Measurements from ENCODE around the gene ABCB10. TPM values are rescaled to one million over a fixed set of nuclear protein-coding genes. Genes with fewer than 3 reads are reported as not detected.

The ABCB10 gene
- total RNA-seq, 2 donors from 2014 or later = 14.6 to 18.1 TPM

DNA sequence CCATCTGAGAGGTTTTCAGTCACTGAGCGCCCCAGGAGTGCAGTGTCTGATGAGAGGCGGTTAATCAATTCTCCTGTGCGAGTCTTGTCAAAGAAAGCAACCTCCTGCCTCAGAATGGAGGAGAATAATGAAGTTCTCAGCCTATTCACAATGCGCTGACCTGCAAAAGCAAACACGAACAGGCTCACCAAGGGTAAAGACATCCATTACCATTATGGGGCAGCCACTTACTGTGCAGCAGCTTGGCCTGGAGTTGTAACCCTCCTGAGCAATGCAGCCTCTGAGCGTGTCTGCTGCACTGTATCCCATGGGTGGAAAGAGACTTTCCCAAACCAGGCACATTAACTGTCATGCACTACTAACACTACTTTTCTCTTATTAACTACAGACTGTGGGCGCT is 11.0 kb downstream of the ABCB10 start:
- peaks cover 47% of the 10 kb centered on the region for H3K36me3 Mint-ChIP-seq (ENCODE audit: low read depth)
- no peak overlapping the region for H3K27ac Mint-ChIP-seq
- no peaks in the 10 kb centered on the region for H3K27me3 Mint-ChIP-seq (ENCODE audit: insufficient read depth)
- WGBS, 2 experiments (ENCODE audit: insufficient coverage in 1 of 2, insufficient read length in 1 of 2) = 94 to 95% methylated on average over 6 of the region's 7 CpGs
- no peaks in the 10 kb centered on the region for H3K9me3 Mint-ChIP-seq
- Histone ChIP-seq H3K9me3 (ENCODE audit: control insufficient read depth, low read length) (no peaks in the 10 kb centered on the region), H3K4me3 (ENCODE audit: low read length) (no peak overlapping the region), H3K27me3 (ENCODE audit: control insufficient read depth, insufficient read depth, low read length, poor library complexity, severe bottlenecking) (no peaks in the 10 kb centered on the region), H3K27ac (ENCODE audit: low read depth, low read length) (no peak overlapping the region), H3K9ac (ENCODE audit: extremely low read depth, low read length, poor library complexity, severe bottlenecking) (no peak overlapping the region), H3K4me1 (ENCODE audit: control insufficient read depth, insufficient read depth, low read length) (no peaks in the 10 kb centered on the region), H3K36me3 (ENCODE audit: control insufficient read depth, insufficient read depth, low read length) (peaks cover 38% of the 10 kb centered on the region)
- peaks cover 6% of the 10 kb centered on the region for H3K4me1 Mint-ChIP-seq
- TF ChIP-seq, protein P1, sequence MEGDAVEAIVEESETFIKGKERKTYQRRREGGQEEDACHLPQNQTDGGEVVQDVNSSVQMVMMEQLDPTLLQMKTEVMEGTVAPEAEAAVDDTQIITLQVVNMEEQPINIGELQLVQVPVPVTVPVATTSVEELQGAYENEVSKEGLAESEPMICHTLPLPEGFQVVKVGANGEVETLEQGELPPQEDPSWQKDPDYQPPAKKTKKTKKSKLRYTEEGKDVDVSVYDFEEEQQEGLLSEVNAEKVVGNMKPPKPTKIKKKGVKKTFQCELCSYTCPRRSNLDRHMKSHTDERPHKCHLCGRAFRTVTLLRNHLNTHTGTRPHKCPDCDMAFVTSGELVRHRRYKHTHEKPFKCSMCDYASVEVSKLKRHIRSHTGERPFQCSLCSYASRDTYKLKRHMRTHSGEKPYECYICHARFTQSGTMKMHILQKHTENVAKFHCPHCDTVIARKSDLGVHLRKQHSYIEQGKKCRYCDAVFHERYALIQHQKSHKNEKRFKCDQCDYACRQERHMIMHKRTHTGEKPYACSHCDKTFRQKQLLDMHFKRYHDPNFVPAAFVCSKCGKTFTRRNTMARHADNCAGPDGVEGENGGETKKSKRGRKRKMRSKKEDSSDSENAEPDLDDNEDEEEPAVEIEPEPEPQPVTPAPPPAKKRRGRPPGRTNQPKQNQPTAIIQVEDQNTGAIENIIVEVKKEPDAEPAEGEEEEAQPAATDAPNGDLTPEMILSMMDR (conservative IDR thresholded peaks at IDR 0.05) = no peak
- H3K4me3 Mint-ChIP-seq = no peak overlapping the region
- DNase-seq = no peak

DNA sequence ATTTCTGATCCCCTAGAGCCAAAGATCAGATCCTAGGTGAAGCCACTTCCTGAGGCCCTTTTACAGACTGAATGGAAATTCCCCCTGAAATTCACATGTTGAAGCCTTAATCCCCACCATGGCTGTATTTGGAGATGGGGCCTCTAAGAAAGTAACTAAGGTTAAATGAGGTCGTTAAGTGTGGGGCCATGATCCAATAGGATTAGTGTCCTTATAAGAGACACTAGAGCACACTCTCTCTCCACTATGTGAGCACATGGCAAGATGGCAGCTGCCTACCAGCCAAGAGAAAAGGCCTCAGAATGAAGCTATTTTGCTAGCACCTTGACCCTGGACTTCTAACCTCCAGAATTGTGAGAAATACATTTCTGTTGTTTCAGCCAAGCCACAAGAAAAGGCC is 13.9 kb downstream of the ABCB10 start:
- Mint-ChIP-seq H3K4me3 (no peak overlapping the region), H3K27me3 (ENCODE audit: insufficient read depth) (no peaks in the 10 kb centered on the region), H3K36me3 (ENCODE audit: low read depth) (peaks cover 68% of the 10 kb centered on the region), H3K27ac (no peak overlapping the region), H3K4me1 (peaks cover 6% of the 10 kb centered on the region), H3K9me3 (no peaks in the 10 kb centered on the region)
- DNase-seq = no peak
- Histone ChIP-seq H3K4me3 (ENCODE audit: low read length) (no peak overlapping the region), H3K9ac (ENCODE audit: extremely low read depth, low read length, poor library complexity, severe bottlenecking) (no peak overlapping the region), H3K9me3 (ENCODE audit: control insufficient read depth, low read length) (no peaks in the 10 kb centered on the region), H3K27ac (ENCODE audit: low read depth, low read length) (no peak overlapping the region), H3K27me3 (ENCODE audit: control insufficient read depth, insufficient read depth, low read length, poor library complexity, severe bottlenecking) (no peaks in the 10 kb centered on the region), H3K36me3 (ENCODE audit: control insufficient read depth, insufficient read depth, low read length) (peaks cover 63% of the 10 kb centered on the region), H3K4me1 (ENCODE audit: control insufficient read depth, insufficient read depth, low read length) (no peaks in the 10 kb centered on the region)
- WGBS, 2 experiments (ENCODE audit: insufficient coverage in 1 of 2, insufficient read length in 1 of 2) = 85% methylated on average over 1 of the region's 1 CpG; no CpG with 5 or more reads in 1 of the 2 experiments
- TF ChIP-seq, protein P1 (conservative IDR thresholded peaks at IDR 0.05) = no peak

DNA sequence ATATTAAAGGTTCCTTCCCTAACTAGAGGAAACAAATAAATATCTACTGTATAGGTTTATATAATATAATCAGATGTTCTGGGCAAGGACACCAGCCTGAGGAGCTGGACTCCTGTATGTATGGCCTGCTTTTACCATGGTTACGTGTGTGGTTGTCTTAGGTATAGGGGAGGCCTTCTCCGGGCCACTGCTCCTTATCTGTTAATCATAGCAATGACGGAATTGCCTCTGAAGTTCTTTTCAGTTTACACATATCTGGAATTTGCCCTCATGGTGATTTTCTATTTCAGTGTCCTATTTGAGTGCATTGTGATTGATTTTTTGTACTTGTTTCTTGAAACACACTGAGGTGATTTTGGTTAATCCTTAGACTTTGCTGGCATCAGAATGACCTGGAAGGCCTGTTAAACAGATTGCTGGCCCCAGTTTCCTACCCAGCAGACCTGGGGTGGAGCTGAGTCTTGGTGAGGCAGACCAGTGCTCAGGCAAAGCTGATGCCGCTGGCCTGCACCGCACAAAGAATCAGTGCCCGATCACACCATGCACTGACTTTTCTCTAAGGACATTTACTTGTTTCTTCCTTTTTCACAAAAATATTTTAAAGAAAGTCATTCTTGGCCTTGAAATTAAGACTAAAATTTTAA is 18.5 kb downstream of the ABCB10 start:
- TF ChIP-seq, protein P1 (conservative IDR thresholded peaks at IDR 0.05) = no peak
- H3K4me3 Mint-ChIP-seq = no peak overlapping the region
- no peaks in the 10 kb centered on the region for H3K27me3 ChIP-seq (ENCODE audit: control insufficient read depth, insufficient read depth, low read length, poor library complexity, severe bottlenecking)
- peaks cover 82% of the 10 kb centered on the region for H3K36me3 ChIP-seq (ENCODE audit: control insufficient read depth, insufficient read depth, low read length)
- no peaks in the 10 kb centered on the region for H3K9me3 Mint-ChIP-seq
- no peaks in the 10 kb centered on the region for H3K27me3 Mint-ChIP-seq (ENCODE audit: insufficient read depth)
- no peak overlapping the region for H3K27ac ChIP-seq (ENCODE audit: low read depth, low read length)
- no peak overlapping the region for H3K4me3 ChIP-seq (ENCODE audit: low read length)
- no peaks in the 10 kb centered on the region for H3K4me1 Mint-ChIP-seq
- H3K4me1 ChIP-seq (ENCODE audit: control insufficient read depth, insufficient read depth, low read length) = no peaks in the 10 kb centered on the region
- no peak overlapping the region for H3K9ac ChIP-seq (ENCODE audit: extremely low read depth, low read length, poor library complexity, severe bottlenecking)
- no peak overlapping the region for H3K27ac Mint-ChIP-seq
- H3K9me3 ChIP-seq (ENCODE audit: control insufficient read depth, low read length) = no peaks in the 10 kb centered on the region
- DNase-seq = no peak
- WGBS, 2 experiments (ENCODE audit: insufficient coverage in 1 of 2, insufficient read length in 1 of 2) = 92 to 94% methylated on average over 4 to 6 of the region's 6 CpGs
- H3K36me3 Mint-ChIP-seq (ENCODE audit: low read depth) = peaks cover 78% of the 10 kb centered on the region
